HG02642 (cell line): Measurements from ENCODE around the gene MFAP2.
"Not testable (repeated sequence)": the region's sequence is repeated elsewhere in the genome, so short reads cannot be mapped to it uniquely, and the experiment has no call there.

ENCODE experiments used
- ATAC-seq: cut with Tn5 transposase; IDR thresholded peaks from one replicate; pipeline ENCODE4 v1.9.1; 2021; ENCODE audit warnings: mild to moderate bottlenecking; ENCODE audit not compliant: unreplicated experiment, poor library complexity

Gene MFAP2

GRCh38 chr1:16966282-16966681 lies 14.1 kb downstream of the MFAP2 start:
- ATAC-seq = no peak

- ATAC-seq = no peak
These were observed 14.8 kb downstream of the MFAP2 start for GRCh38 chr1:16965486-16966067.

- ATAC-seq = not testable (repeated sequence)
These were observed 16.3 kb downstream of the MFAP2 start for GRCh38 chr1:16964169-16964568.

- no peak for ATAC-seq
These were observed 18.9 kb downstream of the MFAP2 start for GRCh38 chr1:16961297-16962133.

- peak; percentile 86 for ATAC-seq
These were observed 19.7 kb downstream of the MFAP2 start for GRCh38 chr1:16960560-16961296.

- ATAC-seq = no peak
These were observed 21.9 kb downstream of the MFAP2 start for GRCh38 chr1:16958475-16958874.

- ATAC-seq = no peak
These were observed 22.7 kb downstream of the MFAP2 start for GRCh38 chr1:16957731-16958130.

GRCh38 chr1:16956775-16957174 lies 23.6 kb downstream of the MFAP2 start:
- no peak for ATAC-seq

- no peak for ATAC-seq
These were observed 25.2 kb downstream of the MFAP2 start for GRCh38 chr1:16955186-16955585.

GRCh38 chr1:16954579-16954978 lies 25.8 kb downstream of the MFAP2 start:
- no peak for ATAC-seq

- ATAC-seq = not testable (repeated sequence)
These were observed 28.0 kb downstream of the MFAP2 start for GRCh38 chr1:16952376-16952775.

- not testable (repeated sequence) for ATAC-seq
These were observed 31.4 kb downstream of the MFAP2 start for GRCh38 chr1:16949026-16949425.

GRCh38 chr1:16948282-16948891 lies 32.0 kb downstream of the MFAP2 start:
- ATAC-seq = not testable (repeated sequence)

- ATAC-seq = no peak
These were observed 33.8 kb downstream of the MFAP2 start for GRCh38 chr1:16946646-16947045.

GRCh38 chr1:16946185-16946584 lies 34.2 kb downstream of the MFAP2 start:
- ATAC-seq = not testable (repeated sequence)

- ATAC-seq = not testable (repeated sequence)
These were observed 34.9 kb downstream of the MFAP2 start for GRCh38 chr1:16945512-16945911.

- ATAC-seq = no peak
These were observed 36.4 kb downstream of the MFAP2 start for GRCh38 chr1:16944038-16944437.

- not testable (repeated sequence) for ATAC-seq
These were observed 40.8 kb downstream of the MFAP2 start for GRCh38 chr1:16939386-16940180.

GRCh38 chr1:16938351-16939321 lies 41.8 kb downstream of the MFAP2 start:
- no peak for ATAC-seq
